UCSD-AML1 (cell line): ENCODE results near the gene MPP4.

ENCODE experiments used
- DNase-seq: peaks from one replicate; lab custom pipeline; 2025; ENCODE audit not compliant: unreplicated experiment; lab: John Stamatoyannopoulos, UW

Gene MPP4, protein sequence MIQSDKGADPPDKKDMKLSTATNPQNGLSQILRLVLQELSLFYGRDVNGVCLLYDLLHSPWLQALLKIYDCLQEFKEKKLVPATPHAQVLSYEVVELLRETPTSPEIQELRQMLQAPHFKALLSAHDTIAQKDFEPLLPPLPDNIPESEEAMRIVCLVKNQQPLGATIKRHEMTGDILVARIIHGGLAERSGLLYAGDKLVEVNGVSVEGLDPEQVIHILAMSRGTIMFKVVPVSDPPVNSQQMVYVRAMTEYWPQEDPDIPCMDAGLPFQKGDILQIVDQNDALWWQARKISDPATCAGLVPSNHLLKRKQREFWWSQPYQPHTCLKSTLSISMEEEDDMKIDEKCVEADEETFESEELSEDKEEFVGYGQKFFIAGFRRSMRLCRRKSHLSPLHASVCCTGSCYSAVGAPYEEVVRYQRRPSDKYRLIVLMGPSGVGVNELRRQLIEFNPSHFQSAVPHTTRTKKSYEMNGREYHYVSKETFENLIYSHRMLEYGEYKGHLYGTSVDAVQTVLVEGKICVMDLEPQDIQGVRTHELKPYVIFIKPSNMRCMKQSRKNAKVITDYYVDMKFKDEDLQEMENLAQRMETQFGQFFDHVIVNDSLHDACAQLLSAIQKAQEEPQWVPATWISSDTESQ

DNA sequence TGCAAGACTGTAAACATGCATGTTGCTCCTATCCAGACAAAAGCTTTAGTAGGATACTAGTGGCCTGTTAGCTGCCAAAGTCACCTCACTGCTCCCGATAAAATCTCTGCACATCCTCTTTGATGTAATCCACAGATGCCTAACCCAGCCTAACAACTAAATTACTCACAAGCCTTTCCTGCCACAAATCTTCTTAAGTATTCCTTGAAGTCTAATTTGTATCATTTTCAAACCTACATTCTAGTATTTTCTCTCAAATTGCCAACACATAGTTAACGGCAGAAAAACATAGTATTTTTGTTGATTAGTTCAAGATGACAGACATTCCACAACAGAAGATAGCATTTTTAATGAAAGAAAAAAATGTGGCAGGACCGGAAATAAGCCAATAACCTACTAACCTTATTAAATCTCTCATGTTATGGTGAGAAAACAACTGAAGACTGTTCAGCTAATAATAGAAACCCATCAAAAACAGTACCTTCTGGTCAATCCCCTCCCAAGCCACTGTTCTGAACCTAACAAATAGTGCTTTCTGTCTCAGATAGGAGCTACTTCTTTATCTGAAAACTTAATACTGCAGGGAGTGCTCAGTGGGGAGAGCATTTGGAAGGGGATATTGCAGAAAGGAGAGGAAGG, at the start of gene MPP4:
Gene MPP4 (minus strand): TSS at position 57 of the 639 bp plus-strand sequence. CDS start 4,690 bp downstream, outside the sequence.
- DNase-seq: no peak

DNA sequence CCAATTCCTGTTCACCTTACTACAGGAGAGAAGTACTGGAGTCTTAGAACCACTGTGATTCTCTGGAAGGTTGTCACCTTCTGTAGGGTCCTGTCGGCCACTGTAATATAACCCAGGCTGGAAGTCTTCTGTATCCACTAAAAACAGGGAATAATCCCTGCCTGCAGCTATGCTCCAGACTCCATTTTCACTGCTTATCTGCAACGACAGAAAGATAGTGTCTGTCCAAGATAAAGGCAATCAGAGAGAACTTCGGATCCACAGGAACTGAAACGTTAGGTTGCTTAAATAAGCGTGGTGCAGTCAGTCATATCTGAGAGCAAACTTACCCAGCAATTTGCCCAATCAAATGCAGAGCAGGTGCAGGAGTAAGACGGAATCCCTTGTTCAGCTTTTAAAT, 48.1 kb upstream of the MPP4 start:
- DNase-seq: no peak

DNA sequence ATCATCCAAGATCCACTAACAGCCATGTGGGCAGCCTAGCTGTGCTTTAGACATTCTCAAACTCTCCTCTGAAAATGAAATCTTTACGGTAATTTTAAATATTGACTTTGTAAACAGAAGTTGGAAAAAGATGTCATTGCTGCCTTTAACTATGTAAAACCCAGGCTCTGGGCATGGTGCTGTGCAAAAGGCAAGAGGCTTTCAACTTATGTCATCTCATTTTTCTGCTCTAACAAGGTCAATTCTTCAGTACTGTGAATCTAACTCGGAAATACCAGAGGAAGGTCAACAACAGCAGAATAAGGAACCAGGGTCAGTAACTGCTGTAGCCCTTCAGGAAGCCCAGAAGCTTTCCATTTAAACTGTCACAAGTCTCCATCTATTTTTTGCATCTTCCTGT, 37.0 kb upstream of the MPP4 start:
- no peak for DNase-seq

DNA sequence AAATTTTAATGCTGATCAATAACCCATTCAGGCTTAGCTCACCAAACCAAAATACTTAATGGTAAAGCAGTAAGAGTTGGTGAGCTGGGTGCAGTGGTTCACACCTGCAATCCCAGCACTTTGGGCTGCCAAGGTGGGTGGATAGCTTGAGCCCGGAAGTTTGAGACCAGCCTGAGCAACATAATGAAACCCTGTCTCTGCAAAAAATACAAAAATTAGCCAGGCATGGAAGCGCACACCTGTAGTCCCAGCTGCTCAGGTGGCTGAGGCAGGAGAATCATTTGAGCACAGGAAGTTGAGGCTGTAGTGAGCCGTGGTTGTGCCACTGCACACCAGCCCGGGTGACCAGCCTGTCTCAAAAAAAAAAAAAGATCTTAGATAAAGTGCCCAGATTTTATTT, 35.7 kb upstream of the MPP4 start:
- no peak for DNase-seq

DNA sequence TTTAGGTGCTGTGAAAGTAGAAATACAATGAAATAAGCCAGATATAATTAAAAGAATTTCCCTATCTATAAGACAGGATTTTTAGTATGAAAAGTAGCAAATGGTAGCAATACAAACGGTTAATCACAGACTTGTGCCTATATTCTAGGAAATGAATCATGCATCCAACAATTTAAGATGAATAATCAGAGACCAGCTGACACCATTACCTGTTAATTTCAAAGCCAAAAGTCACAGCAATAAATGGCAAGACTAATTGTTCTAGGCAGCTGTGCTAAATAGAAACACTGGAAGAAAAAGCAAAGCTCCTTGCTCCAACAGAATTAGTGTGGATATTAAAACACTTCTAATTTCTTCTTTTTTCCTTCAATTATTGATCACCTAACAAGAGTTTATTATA, 35.1 kb upstream of the MPP4 start:
- no peak for DNase-seq

DNA sequence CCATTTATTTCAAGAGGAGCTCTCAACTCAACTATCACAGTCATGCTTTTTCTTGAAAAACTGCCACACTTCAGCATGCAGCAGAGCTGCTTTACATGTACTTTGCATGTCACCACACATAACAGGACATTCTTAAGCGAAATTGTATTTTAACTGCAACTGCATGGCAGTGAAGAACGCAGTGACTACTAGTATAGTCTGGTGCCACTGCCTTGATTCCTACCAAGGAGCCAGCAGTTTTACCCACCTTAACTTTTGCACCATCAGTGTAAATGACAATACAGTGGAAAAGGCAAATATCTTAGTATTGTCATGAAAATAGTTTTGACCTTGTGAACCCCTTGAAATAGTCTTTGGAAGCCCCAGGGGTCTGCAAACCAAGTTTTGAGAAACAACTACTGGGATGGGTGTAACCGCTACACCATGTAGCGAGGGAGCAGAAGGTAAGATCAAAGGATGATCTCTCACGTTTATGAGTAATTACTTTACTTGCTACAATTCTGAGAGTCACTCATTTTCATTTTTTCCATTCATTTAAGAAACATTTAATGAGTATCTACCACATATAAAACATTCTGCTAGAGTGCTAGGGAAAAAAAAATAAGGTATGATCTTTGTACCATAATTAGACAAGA, 32.3 kb upstream of the MPP4 start:
- no peak for DNase-seq

DNA sequence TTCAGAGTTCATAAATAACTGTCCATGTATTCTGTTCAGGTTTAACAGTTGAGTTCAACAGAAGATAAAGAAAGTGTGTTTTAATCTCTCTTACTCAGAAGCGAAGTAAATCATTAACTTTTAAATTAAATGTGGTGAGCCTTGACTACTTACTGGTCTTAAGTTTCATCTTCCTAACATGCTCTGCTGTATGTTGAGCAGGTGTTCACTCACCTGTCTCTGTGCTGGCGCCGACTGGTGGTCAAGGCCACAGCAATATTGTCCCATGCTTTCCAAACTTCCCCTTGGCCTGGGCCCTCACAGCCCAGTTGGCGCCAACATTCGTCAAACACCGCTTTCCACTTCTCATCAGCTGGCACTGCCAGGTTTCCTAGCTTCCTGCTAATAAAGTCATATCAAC, 17.0 kb upstream of the MPP4 start:
- DNase-seq: no peak

DNA sequence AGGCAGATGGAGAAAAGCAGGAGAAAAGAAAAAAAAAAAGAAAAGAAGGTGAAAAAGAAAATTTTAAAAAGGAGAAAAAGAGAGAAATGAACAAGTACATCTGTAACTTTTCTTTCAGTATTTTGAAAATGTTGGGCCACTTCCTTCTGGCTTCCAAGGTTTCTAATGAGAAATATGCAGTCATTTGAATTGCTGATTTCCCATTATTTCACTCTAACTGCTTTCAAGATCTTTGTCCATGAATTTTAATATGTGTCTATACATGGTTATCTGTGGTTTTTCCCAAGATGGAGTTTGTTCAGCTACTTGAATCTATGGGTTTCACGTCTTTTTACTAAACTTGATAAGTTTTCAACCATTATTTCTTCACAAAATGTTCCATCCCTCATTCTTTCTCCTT, 14.3 kb upstream of the MPP4 start:
- no peak for DNase-seq

DNA sequence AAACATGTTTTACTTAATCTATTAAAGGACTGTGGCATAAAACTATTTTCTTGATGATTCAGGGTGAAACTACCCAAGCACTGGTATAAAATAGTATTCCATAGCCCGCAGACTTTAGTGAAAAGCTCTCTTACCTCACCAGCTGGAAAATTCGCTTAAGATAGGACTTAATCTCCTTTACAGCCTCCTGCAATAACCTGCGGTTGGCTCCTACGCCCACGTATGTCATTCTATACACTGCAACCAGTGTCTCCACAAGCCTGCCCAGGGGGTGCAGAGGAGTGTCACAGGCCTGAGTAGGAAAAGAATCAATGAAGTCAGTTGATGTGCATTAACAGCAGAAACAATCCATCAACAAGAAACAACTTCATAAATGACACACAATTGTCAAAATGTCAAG, 11.3 kb upstream of the MPP4 start:
- DNase-seq: no peak

DNA sequence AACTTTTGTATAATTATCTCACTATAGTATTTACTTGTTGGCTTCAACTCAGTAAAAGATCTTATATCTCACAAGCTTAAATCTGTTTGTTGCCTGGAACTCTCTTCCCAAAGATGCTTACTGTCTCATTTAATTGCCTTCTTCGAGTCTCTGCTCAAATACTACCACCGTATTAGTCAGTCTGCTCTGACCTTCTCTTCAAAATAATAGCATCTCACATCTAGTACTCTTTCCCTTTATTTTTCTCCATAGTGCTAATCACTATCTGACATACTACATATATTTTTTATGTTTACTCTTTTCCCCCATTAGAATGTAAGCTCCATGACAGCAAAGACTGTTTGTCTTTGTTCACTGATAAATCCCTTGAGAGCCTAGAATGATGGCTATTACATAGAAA, 10.6 kb upstream of the MPP4 start:
- DNase-seq: no peak

DNA sequence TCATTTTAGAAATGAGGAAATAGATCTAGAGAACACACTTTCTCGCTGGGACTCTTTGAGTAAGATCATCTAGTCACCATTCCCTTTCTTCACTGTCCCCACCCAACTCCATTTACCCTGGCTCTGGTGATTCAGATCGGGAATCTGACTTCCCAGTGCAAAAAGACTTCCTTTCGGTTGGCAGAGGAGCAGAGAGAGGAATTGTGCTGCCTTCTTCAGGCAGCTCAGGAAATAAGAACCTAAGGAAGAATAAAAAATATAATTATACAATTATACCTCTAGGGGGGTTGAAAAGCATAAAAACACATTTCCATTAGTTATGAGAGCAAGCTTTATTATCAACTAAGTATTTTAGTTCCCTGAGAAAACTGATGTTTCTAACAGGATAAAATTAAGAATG, 9.3 kb upstream of the MPP4 start:
- no peak for DNase-seq

DNA sequence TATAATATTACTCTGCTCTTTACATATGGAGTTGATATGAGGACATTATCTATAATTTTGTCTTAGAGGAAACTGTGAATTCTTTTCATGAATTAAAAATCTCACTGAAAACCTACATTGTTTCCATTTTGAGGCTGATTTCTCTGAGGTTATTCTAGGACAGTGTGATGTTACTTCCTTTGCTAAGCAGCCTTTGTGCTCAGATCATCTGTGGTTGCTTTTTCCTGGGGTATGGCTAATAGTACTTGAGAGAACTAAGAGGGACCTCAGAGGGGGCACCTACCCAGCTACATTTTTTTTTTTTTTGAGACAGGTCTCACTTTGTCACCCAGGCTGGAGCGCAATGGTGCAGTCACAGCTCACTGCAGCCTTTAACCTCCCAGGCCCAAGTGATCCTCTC, 8.7 kb upstream of the MPP4 start:
- DNase-seq: no peak

DNA sequence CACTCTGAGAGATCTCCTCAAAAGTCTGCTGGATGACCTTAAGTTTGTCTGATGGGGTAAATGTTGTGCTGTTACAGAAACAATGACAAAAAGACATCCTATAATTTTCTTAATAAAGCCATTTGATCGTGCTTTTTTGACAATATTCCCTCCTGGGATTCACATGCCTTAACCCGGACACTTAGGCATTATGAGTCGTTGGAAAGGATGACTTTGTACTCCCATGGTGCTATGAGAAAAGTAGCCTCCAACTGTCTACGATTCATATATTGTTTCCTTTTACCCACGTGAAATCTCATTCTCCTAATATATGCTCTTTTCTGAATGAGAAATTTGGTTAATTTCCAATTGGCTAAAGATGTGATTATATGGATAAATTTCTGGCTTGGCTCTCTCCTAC, 6.1 kb upstream of the MPP4 start:
- no peak for DNase-seq

DNA sequence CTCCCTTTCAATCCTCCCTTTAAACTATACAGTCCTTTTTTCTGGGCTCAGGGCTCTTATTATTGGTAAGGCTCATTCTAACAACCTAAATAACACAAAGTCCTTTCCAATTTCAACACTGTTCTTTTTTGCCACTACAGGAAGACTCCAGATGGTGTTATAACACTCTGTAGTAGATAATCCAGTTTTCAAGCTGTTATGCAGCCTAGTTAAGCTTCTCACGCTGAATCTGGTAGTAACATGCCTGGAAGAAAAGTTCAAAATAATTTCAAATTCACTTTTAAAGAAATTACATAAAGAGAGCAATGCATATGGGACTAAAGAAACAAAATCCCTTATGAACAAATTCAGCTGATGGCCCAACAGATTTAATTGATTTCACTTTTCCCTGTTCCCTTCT, 3.2 kb upstream of the MPP4 start:
- DNase-seq: no peak

DNA sequence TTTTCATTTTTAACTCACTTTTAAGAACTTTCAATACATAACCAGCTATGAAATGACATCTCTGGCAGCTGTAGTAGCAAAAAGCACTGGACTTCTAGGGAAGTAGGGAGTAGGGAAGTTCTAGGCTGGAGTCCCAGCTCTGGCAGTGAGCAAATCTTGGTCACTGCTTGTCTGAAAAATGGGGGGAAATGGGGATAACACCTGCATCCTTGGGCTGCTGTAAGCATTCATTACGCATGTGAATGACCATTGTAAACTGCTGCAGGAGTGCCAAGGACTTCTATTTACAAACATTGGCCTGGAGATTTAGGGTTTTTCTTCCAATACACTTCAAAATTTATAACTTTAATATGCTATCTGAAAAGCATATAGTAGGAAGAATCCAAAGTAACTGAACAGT, 972 bp upstream of the MPP4 start:
- no peak for DNase-seq

DNA sequence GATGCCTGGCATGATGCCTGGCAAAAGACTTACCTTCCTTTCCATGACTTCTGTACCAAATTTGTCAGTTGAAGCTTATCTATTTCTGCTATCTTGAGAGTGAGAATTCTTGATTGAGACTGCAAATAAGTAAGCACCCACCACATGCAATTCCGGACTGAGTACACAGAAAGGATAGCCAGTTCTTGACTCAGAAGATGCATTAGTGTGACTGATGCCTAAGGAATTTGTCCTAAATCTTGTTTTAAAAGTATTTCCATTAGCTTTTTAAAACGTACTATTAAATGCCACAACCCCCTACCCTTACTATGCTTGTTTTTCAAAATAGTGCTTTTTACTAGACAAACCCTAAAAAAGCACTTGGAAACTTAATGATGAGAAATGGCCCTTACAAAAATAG, 545 bp downstream of the MPP4 start:
- no peak for DNase-seq

DNA sequence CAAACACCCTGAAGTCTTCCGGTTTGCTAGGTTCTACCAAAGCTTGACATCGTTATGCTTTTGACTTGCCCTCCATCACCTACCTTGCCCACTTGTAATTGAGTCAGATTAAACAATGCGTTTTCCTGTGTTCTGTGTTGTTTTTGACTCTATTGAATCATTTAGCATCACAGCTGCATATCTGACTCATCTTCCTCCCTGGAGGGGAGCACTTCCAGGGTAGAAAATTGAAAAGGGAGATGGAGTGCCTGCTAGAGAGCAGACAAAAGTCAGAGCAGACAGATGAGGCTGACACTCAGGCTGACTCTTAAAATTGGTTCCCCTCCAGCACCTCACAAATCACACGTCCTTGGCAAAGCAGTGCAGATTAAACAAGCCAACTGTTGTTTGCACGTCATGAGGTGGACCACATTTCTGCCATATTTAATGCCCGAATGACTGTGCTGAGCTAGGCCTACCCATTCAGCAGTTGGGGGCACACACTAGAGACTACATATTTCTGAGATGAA, 2.2 kb downstream of the MPP4 start:
- no peak for DNase-seq

DNA sequence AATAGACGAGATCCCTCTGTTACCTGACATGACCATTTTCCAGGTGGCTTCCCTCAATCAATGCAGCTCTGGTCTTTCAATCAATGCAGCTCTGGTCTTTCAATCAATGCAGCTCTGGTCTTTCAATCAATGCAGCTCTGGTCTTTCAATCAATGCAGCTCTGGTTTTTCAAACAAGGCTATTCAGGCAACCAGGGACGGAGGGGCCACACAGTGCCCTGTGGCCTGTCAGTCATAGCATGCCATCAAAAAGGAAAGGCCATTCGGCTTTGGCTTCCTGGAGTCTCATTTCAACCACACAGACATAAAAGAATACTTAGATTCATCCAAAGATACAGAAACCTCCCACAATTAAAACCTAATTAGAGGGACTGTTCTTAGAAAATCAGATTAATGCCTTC, 13.3 kb downstream of the MPP4 start:
- DNase-seq: no peak

DNA sequence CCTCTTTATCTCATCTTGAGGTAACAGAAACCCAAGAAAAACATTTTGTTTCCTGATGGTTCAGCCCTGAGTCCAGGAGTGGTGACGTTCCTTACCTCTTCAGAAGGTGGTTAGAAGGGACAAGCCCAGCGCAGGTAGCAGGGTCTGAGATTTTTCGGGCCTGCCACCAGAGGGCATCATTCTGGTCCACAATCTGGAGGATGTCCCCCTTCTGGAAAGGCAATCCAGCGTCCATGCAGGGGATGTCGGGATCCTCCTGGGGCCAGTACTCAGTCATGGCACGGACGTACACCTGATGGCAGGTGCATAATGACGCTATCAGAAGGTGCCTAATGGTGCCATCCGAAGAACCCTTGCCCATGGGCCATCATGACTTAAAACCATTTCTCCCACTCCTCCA, 17.7 kb downstream of the MPP4 start:
- DNase-seq: no peak

DNA sequence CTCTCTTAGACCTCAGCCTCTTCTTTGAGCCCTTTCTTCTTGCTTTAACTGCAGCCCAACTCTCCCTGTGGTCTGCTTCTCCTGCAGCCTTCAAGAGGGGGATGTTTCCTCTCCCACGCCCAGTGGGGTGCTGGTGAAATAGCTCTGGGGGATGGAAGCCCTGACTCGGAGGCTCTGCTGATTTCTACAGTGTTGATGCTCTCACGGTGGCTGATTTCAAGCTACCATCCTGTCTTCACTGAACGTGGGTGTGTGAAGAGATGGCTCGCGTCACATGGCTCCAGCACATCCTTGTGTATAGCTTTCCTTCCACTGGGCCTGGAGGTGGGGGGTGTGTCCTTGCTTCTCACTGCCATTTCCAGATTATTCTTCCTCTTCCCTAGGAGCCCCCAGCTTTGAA, 20.0 kb downstream of the MPP4 start:
- no peak for DNase-seq

DNA sequence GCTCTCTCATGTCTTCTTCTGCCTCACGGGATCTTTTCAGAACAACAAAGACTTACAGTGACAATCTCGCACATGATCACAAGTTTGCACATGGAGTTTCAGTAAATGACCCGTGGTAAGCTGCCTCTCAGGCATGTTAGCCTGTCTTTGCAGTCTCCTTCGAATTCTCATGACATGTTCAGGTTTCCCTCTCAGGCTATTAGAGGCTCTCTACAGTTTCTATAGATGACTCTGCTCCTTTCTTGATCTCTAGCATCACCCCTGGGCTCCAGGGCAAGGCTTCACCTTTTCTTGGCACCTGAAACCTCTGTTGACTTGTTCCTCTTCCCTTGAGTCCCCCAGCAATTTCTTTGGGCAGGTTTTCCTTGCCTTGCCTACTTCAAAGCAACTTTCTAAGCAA, 23.0 kb downstream of the MPP4 start:
- no peak for DNase-seq

DNA sequence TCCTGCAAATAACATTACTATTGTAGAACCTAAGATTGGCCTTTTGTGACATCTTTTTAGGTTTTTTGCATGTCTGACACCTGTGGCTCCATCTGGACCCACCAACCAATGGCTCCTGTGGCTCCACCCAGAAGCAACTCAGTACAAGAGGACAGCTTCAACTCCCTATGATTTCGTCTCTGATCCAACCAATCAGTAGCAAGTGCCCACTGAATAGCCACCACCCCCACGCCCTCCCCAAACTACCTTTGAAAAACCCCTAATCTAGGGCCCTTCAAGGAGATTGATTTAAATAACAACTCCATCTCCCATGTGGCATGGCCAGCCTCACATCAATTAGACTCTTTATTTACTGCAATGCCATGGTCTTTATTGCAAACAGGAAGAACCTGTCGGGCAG, 23.6 kb downstream of the MPP4 start:
- DNase-seq: no peak
